ENCODE measurements around the gene SEMA5A.

The SEMA5A gene

DNA sequence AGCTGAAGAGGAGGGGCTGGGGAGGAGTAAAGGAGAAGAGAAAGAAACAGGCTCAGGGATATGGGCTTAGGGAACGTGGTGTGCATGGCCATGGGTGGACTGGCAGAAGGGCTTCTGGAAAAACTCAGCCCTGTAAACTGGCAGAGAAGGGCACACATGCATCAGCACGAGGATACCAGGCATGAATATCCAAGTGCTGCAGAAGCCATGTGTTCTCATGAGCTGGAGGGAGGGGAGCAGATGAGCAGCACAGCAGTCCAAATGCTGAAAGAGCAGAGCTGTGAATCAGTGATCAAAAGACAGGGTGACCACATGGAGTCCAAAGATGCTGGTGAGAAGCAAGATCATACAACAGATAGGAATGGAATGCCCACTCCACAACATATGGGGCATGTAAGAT is 72.3 kb downstream of the SEMA5A start:
- DNase-seq, result no peak

DNA sequence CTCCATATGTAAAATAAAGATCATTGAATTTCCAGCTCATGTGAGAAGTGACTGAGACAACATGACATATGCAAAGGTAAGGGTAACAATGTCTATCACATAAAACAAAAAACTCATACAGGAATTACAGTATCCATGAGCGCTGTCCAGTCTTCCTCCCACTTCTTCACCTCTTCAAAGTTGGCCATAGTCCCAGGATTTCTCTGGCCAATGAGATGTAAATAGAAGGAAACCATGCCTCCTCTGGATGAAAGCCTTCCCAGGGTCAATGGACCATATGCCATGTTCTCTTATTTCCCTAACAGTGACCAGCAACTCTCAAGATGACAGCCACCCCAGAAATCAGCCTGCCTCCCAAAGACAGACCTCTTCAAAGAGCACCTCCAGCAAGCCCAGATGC is 75.5 kb downstream of the SEMA5A start:
- DNase-seq, result no peak

DNA sequence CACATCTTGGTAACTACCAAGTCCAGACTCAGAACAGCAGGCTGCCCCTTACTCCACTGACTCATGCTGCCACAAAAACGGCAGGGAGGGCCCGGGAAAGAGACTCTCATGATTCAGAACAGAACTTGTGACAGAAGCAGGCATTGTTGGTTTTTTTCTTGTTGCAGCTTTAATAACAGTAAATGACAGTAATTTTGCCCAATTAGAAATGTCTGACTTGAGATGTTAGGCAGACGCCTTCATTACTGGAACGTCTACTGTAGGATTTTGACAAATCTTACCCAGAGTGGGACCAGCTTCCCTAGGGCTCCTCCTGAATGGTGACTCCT is 77.9 kb downstream of the SEMA5A start:
- DNase-seq, result no peak

DNA sequence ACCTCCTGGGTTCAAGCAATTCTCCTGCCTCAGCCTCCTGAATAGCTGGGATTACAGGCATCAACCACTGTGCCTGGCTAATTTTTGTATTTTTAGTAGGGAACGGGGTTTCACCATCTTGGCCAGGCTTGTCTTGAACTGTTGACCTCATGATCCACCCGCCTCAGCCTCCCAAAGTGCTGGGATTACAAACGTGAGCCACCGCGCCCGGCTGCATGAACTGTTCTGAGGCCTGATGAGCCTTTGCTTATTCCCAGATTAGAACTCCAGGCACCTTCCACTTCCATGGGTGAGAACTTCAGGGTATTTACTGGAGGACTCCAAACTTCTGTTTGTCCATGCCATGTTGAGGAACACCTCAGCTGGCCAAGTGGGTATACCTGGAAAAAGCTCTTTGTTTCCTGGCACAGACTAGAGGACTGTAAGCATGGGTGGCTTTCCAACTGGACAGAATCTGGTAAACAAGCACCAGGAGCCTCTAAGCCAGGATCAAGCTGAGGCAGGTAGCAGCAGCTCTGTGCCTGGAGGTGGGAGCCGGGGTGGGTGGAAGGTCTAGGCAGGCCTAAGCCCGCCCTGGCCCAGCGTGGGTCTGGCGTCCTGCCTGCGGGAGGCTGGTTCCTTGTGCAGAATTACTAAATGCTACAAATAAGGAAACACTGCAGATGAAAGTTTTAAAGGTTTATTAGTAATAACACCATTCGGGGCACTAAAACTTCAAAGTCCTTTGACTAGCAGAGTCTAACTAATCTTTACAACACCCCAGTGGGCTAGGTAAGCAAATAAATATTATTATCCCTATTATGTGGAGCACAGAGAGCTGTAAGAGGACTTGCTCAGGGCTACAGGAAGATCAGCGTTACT is 78.4 kb downstream of the SEMA5A start:
- DNase-seq, result no peak

DNA sequence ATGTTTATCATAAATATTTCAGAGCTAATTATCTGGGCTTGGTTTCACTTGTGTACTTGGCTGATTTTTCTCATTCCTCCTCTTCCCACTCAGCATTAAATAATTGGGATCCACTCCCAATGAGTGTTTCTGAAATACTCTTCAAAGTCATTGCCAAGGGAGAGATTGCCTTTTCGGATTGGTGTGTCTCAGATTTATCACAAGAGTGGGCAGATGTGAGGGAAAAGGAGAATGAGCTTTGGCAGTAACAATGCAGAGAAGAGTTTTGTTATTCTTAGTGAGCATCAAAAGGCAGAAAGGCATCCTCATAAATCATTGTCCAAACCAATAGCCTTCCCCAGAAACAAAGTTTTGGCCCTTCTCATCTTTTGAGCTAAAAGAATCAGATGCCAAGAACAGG is 79.2 kb downstream of the SEMA5A start:
- DNase-seq, result no peak

DNA sequence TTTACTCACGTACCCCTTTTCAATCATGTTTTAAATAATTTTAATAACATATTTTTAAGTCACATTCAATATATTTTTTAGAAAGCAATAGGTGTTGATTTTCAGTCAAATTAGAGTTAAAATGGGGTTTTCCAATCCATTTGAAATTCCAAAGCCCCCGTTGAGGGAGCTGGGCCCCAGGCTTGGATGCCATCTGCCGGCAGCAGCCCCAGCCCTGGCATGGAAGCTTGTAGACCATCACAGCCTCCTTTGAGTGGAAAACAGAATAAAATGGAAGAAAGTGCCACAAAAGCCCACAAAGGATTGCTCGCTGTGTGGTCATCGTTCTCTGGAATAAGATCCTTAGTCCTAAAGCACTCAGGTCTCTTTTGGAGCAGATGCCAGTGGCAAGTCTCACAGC is 81.4 kb downstream of the SEMA5A start:
- DNase-seq, result no peak

DNA sequence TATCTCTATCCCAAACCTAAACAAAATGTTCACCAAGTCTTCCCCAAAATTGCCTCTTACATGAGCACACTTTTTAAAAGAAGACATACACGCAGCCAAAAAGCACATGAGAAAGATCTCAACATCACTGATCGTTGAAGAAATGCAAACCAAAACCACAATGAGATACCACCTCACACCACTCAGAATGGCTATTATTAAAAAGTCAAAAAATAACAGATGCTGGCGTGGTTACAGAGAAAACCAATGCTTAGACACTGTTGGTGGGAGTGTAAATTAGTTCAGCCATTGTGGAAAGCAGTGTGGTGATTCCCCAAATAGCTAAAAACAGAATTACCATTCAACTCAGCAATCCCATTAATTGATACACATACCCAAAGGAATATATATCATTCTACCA is 83.8 kb downstream of the SEMA5A start:
- no peak for DNase-seq

DNA sequence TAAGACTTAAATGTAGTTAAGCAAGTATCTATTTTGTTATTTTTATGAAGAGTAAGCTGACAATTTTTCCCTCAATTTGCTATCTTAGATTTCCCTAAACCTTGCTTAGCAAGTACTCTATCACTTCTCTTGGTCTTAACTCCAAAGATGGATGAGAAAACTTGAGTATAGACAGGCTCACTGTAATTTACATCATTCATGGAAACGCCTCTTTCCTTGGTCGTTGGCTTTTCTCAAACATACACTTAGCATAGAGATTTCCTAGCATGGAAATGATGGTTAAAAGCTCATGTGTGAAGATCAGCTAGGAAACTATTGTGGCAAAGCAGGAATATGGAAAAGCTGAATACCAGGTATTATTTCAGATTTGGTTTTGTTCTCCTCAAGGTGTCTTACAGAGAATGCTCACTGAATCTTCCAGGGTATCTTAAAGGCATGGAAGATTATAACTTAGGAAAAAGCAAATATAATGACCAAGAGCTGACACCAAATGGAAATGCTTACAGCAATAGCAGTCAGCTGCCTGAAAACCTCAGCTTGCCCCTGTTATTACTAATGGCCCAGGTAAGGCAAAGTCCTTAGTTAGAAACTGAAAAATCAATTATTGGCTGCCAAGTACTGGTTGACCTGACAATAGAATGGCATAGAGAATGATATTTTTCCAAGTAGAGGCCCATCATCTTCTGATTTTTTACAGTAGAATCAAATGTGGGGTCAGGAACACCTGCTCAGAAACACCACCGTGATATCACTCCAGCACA is 84.8 kb downstream of the SEMA5A start:
- no peak for DNase-seq

DNA sequence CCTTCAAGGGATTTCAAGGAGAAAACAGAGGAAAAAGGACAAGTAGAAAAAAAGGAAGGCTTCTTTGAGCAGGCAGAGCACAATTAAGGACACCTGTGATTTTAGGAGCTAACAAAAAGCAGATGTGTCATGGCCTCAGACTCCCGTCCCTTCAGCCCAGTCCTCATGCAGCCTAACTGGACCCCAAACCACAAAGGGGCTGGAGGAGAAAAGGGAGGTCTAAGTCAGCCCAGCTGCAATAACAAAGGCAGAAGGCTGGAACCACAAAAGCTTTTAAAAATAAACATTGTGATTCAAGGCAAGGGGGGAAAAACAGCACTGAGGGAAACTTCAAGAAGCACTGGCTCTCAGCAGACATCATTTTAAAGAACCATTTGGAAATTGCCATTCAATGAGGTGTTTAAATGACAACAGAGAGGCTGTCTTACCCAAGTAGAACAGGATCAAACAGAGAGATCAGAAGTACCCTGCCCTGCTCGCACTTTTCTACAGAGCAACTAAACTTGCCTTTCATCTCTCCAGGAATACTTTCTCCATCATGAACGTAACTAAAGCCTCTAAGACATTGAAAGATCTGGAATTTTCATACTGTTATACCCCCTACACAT is 89.3 kb downstream of the SEMA5A start:
- DNase-seq, result no peak

DNA sequence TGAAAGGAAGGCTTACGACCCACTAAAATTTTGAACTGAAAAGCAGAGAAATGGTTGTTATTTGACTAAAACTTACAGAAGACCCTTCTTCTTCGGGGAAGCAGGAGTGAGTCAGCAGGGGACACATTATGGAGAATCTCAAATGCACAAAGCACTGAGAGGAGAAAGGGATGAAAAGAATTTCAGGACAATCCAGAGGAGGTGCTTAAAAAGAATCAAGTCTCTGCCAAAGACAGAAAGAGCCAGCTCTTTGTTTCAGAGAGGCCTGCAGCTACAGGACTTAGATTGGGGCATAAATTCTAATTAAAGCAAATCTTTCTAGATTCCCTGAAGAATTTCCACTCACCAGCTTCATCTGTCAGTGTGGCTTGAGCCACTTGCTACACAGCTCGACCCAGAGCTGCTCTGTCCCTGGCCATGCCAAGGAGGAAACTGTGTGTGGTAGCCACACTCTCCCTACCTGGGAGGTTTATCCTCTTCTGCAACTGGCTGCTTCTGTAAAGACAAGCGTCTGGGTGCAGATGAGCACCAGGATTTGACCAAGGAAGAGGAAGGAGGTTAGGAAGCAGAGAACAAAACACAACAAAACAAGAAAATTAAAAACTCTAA is 89.9 kb downstream of the SEMA5A start:
- DNase-seq, result no peak

DNA sequence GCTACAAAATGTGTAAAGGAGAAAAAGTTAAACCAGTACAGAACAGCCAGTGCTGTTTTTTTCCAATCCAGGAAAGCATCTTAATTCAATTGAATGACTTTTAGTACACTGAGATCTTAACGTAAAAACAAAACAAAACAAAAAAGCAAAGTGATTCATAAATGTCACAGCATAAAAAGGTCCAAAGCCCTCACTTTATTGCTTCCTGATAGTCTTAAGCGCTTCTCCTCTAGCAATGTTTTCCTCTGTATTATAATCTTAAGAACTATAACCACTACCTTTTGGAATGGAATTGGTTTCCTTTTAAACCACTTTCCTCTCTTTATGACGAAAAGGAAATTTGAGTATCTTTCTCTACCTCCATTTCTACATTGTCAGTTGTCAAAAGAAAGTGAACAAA is 91.4 kb downstream of the SEMA5A start:
- no peak for DNase-seq

DNA sequence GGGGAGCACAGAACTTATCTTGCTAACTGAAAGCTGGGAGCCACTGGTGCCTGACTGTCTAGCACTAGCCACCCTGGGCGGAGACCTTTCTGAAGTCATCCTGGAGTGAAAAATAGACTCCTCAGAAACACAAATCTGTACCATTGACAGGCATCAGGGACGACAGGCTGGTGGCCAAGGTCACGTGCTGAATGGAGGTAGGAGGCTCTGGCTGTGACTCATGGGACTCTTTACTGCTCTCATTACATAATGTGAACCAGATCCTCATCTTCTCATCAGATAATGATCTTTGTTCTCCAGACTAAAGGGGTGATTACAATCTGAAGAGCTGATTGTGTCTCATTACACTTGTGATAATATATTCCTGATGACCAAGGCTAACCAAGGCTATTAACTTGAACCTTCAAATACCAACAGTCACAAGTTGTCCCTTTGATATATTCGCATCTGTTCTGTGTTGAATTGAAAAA is 91.8 kb downstream of the SEMA5A start:
- DNase-seq, result no peak

DNA sequence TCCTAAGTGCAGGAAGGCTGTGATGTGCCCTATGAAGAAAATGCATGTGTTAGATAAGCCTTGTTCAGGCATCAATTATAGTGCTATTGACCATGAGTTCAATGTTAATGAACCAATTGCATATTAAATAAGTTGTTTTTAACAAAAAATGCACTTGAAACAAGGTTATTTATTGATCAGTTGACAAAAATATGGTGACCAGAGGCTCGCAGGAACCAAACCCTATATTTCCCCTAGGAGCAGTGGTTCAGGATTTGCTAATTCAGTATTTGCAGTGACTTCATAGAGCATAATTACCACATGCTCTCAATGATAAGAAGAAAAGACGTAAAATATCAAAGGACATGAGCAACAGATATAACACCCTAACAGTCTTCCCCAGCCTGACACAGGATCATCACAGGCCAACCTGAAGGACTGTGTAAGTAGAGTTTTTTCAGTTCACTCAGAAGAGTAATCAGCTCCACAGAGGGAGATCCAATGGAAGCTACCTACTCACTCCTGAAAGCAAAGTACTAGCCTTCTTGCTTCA is 92.3 kb downstream of the SEMA5A start:
- DNase-seq, result no peak

DNA sequence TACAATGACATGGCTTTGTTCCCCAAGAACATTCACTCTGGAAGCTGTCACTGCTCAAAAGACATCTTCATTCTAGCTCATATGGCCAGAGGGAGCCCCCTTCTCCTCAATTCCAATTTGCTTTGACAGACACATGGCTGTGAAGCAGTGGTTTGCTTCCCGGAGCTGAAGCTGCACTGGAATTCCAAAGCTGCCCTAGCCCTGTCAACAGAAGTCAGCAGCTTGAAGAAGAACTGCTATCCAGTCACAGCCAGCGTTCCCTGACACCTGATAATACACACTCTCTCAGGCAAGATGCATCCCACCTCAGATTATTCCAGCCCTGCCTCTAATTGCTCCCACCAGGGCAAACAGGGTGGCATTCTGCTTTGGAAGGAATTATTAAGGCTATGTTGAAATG is 93.7 kb downstream of the SEMA5A start:
- DNase-seq, result no peak

DNA sequence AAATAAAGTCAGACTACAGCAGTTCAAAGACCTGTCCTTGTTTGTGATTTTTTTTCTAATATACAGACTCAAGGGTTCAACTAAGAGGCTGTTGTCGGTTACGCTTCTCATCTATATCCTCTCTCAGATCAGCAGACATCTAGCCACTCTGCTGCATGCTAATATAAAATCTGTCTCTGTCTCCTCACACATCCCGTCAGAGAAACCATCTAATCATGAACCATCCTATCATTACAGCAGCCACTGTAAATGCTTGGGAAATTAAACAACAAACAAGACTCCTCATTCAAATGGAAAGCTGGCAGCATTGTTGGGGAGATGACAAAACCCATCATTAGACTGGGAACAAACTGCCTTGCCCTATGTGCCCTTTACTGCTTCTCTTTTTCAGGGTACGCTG is 94.8 kb downstream of the SEMA5A start:
- no peak for DNase-seq

DNA sequence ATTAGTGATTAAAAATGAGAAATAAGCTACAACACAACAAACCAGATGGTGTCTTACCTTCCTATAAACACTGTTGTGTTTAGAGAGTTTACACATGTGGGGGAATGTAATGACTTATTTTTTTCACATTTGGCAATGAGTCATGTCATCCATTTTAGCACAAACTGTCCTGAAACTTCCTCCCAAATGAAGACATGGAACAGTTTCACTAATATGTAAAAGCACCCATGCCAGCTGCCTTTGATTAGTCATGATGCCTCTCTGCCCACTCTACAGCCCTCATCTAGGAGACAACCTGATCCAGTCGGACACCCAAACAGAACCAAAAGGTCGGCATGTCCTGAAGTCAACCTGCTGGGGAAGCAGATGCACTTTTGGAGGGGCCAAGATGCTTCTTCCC is 98.2 kb downstream of the SEMA5A start:
- no peak for DNase-seq

DNA sequence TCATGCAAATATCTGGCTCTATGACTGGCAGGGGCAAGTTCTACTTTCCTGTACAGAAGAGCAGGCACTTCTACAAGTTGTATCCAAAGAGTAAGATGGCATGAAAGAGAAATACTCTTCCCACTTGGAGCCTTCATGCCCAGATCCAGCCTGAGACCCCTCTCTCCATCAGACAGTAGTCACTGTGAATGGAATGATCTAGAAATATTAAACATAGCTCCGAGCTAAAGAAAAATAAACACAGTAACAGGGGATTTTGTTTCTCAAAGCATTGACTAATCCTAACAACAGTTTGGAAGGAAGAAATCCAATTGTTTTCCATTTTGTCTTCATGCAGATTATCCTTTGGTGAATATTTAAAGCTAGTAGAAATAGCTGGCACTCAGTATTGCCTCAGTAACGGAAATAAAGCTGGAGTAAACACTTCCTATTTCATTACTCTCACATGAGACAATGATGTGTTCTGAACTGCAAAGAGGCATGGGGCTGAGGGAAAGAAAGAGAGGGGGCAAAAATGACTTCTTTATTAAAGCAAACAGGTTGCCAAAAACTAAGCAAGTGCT is 100.0 kb downstream of the SEMA5A start:
- no peak for DNase-seq

DNA sequence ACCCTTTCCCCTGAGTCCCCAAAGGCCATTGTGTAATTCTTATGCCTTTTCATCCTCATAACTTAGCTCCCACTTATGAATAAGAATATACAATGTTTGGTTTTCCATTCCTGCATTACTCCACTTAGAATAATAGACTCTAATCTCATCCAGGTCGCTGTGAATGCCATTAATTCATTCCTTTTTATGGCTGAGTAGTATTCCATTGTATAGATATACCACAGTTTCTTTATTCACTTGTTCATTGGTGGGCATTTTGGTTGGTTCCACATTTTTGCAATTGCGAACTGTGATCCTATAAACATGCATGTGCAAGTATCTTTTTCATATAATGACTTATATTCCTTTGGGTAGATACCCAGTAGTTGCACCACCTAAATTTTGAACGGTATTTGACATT is 101.5 kb downstream of the SEMA5A start:
- no peak for DNase-seq

DNA sequence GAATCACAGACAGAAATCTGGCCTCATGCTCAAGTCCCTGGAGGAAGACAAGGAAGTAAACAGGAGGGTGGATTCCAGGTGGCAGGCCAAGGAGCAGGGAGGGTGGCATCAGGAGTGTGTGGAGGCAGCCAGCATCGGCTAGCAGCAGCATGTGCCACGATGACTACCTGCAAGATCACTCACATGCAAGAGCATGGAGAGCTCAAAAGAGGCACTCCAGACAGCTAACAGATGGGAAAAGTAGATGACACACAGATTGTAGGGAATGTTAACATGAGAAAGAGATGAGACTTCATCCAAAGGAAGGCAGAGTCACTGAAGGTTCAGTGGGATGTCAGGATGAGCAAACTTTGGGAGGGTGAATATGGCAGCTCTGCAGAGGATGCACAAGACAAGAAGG is 104.3 kb downstream of the SEMA5A start:
- DNase-seq, result no peak

DNA sequence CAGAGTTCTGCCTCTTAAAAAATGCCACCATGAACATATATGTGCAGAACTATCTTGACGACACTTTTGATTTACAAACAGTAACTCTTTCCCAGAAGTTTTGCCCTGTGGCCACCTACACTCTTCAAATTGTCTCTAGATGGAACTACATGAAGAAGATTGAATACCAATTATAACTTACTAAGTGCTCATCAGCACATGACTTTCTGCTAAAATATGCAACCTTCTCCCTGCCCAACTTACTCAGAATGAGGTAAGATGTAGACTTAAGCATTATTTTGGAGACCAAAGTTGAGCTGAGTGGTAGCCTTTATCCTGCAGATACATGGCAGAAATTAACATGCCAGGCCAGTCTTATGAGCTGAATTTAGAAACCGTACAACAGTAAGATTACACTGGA is 105.4 kb downstream of the SEMA5A start:
- no peak for DNase-seq

DNA sequence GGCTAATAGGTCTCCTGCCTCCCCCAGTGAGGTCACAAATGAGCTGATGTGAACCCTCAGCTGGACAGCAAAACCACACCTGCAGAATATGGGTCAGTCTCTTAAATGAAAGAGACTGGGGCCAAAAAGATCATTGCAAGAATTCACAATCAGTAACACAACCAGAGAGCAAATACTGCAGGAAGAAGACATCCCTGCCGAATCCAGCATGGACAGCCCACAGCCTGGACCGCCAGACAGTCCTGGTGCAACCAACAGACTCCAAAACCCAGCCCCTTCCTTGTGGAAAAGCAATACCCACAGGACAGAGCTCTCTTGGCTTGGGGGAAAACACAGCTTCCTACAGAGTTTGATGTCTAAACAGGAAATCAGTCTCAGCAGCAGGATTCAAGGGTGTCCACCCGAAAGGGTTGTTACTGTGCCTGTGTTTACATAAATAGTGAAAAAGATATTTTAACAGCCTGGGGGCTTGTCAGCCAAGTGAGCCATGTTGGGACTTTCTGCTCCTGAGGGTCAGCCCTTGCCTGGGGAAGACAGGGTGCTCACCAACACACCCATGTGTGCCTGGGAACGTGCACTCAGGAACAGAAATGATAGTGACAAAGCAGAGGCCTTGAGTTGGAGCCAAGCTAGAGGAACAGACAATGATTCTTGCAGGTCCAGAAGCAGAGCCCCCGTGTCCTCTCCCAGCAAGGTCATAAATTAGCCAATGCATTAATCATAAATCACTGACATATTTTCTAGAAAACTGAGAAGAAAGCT is 106.2 kb downstream of the SEMA5A start:
- no peak for DNase-seq

All from NCI-H1417 treated with DMSO at 0.1 percent for 48 hours (cell line).